SK-N-SH (cell line): Measurements from ENCODE around the gene CCDC154. TPM values are rescaled to one million over a fixed set of nuclear protein-coding genes. Genes with fewer than 3 reads are reported as not detected.

Source experiments
- CTCF ChIA-PET: fragments of 300-600, 350-600 bp; formaldehyde crosslinking; extraction: SDS; loops from one replicate; lab custom pipeline; 2021; lab: Yijun Ruan, JAX
- POLR2A ChIA-PET: fragments of 350-600 bp; sonication (Branson Sonifier 250); formaldehyde crosslinking; extraction: SDS; loops from one replicate; lab custom pipeline; 2020; ENCODE audit warnings: antibody characterized with exemption, inconsistent platforms; lab: Yijun Ruan, JAX
- DNase-seq: peaks from one replicate; pipeline ENCODE4 v3.0.0; 2012
- H2AFZ ChIP-seq: fragments of 200-600 bp; sonication (generic); 2 replicates; pipeline ENCODE4 v1.8.1; 2016; ENCODE audit warnings: antibody characterized with exemption, mild to moderate bottlenecking, low read depth
- H3F3A ChIP-seq: fragments of 200-600 bp; sonication (generic); replicated peaks from 2 replicates; pipeline ENCODE3; 2016; ENCODE audit warnings: antibody characterized with exemption, mild to moderate bottlenecking; ENCODE audit not compliant: insufficient read depth
- H3K27ac ChIP-seq, 2 experiments: fragments of 200-500 bp in 1 of 2; fragments of 200-600 bp in 1 of 2; sonication (Bioruptor generic) in 1 of 2; sonication (generic), shearing (Covaris generic) in 1 of 2; 2 replicates each; pipeline versions ENCODE4 v1.5.1 to v1.6.1; 2014 to 2016; ENCODE audit warnings: low read depth in 2 of 2, inconsistent platforms in 1 of 2, low read length in 1 of 2, mild to moderate bottlenecking in 1 of 2, mixed read lengths in 1 of 2
- H3K27me3 ChIP-seq: fragments of 200-600 bp; sonication (generic), shearing (Covaris generic); 2 replicates; pipeline ENCODE4 v1.6.1; 2016; ENCODE audit warnings: mixed run types; ENCODE audit not compliant: insufficient read depth
- H3K36me3 ChIP-seq, 2 experiments: fragments of 200-500 bp in 1 of 2; fragments of 200-600 bp in 1 of 2; sonication (Bioruptor generic) in 1 of 2; sonication (generic) in 1 of 2; replicated peaks in 1 of 2; 2 replicates each; pipeline versions ENCODE3 to v1.5.1; 2014 to 2016; ENCODE audit warnings: low read length in 1 of 2, mild to moderate bottlenecking in 1 of 2; ENCODE audit not compliant: insufficient read depth in 2 of 2, control insufficient read depth in 1 of 2
- H3K4me1 ChIP-seq, 2 experiments: fragments of 200-500 bp in 1 of 2; fragments of 200-600 bp in 1 of 2; sonication (Bioruptor generic) in 1 of 2; sonication (generic), shearing (Covaris generic) in 1 of 2; 2 replicates each; pipeline versions ENCODE4 v1.5.1 to v1.6.1; 2014 to 2016; ENCODE audit warnings: low read depth in 1 of 2, low read length in 1 of 2, mixed run types in 1 of 2; ENCODE audit not compliant: insufficient read depth in 2 of 2, control insufficient read depth in 1 of 2
- H3K4me2 ChIP-seq: fragments of 200-600 bp; sonication (generic), shearing (Covaris generic); 2 replicates; pipeline ENCODE4 v1.6.1; 2017; ENCODE audit warnings: mixed run types
- H3K4me3 ChIP-seq, 2 experiments: fragments of 200-500 bp in 1 of 2; fragments of 200-600 bp in 1 of 2; sonication (Bioruptor generic) in 1 of 2; sonication (generic), shearing (Covaris generic) in 1 of 2; 2 replicates each; pipeline versions ENCODE4 v1.5.1 to v1.8.1; 2014 to 2016; ENCODE audit warnings: low read depth in 2 of 2, inconsistent platforms in 1 of 2, low read length in 1 of 2, mild to moderate bottlenecking in 1 of 2, mixed read lengths in 1 of 2, moderate library complexity in 1 of 2
- H3K79me2 ChIP-seq: fragments of 200-600 bp; sonication (generic); 2 replicates; pipeline ENCODE4 v1.8.1; 2017; ENCODE audit warnings: mild to moderate bottlenecking; ENCODE audit not compliant: insufficient read depth
- H3K9ac ChIP-seq: fragments of 200-600 bp; sonication (generic); 2 replicates; pipeline ENCODE4 v1.6.1; 2017; ENCODE audit warnings: mixed run types
- H3K9me2 ChIP-seq: fragments of 200-600 bp; sonication (generic); 2 replicates; pipeline ENCODE4 v1.6.1; 2017; ENCODE audit warnings: mixed run types
- H3K9me3 ChIP-seq: fragments of 200-600 bp; sonication (generic); 2 replicates; pipeline ENCODE4 v1.6.1; 2017; ENCODE audit warnings: mixed run types, mild to moderate bottlenecking, moderate library complexity
- H4K20me1 ChIP-seq: fragments of 200-600 bp; sonication (generic); 2 replicates; pipeline ENCODE4 v1.6.1; 2017; ENCODE audit warnings: mild to moderate bottlenecking, mixed run types; ENCODE audit not compliant: insufficient read depth
- CTCF ChIP-seq: fragments of 200-600 bp; sonication (generic); IDR thresholded peaks from 2 replicates; pipeline ENCODE4 v1.6.1; 2017; ENCODE audit warnings: antibody characterized with exemption, mild to moderate bottlenecking, moderate library complexity
- ELF1 ChIP-seq: IDR thresholded peaks from 2 replicates; pipeline ENCODE4 v1.4.0; 2012
- EP300 ChIP-seq, 2 experiments: IDR thresholded peaks; 2 replicates each; pipeline versions ENCODE4 v1.4.0 to v1.6.1; 2012; ENCODE audit warnings: borderline replicate concordance in 1 of 2, low read depth in 1 of 2, low read length in 1 of 2
- FOSL2 ChIP-seq: IDR thresholded peaks from 2 replicates; pipeline ENCODE4 v1.4.0; 2012; ENCODE audit warnings: low read depth, mild to moderate bottlenecking, moderate library complexity, borderline replicate concordance
- JUND ChIP-seq: IDR thresholded peaks from 2 replicates; pipeline ENCODE4 v1.4.0; 2012
- MAX ChIP-seq: IDR thresholded peaks from 2 replicates; pipeline ENCODE4 v1.4.0; 2012; ENCODE audit warnings: low read depth
- POLR2AphosphoS5 ChIP-seq: IDR thresholded peaks from 2 replicates; pipeline ENCODE4 v1.6.1; 2012; ENCODE audit warnings: low read depth, low read length
- RAD21 ChIP-seq: IDR thresholded peaks from 2 replicates; pipeline ENCODE4 v1.6.1; 2012; ENCODE audit warnings: mild to moderate bottlenecking, low read length
- SIN3A ChIP-seq: IDR thresholded peaks from 2 replicates; pipeline ENCODE4 v1.6.1; 2012; ENCODE audit warnings: low read depth, mild to moderate bottlenecking, low read length, moderate library complexity, borderline replicate concordance
- TAF1 ChIP-seq: IDR thresholded peaks from 2 replicates; pipeline ENCODE4 v1.6.1; 2012; ENCODE audit warnings: low read depth, mild to moderate bottlenecking, low read length, moderate library complexity, borderline replicate concordance
- YY1 ChIP-seq: IDR thresholded peaks from 2 replicates; pipeline ENCODE4 v1.4.0; 2012; ENCODE audit warnings: low read depth, mild to moderate bottlenecking
- WGBS: methylation state at CpG from one replicate; pipeline ENCODE4 v1.1.6; 2017; ENCODE audit warnings: low lambda C conversion rate; 5-methylcytosine and 5-hydroxymethylcytosine counted together
- polyA plus RNA-seq, 3 experiments: library from polyadenylated mRNA; depleted of rRNA; stranded (reverse); fragments of >200 nt; gene quantifications; 2 replicates each; pipeline ENCODE4 v1.2.3, GENCODE V29; 2012
- TF ChIP-seq, protein P1 (sequence below): IDR thresholded peaks from 2 replicates; pipeline ENCODE4 v1.4.0; 2012; ENCODE audit warnings: low read depth, borderline replicate concordance
- TF ChIP-seq, protein P2 (sequence below): IDR thresholded peaks from 2 replicates; pipeline ENCODE4 v1.6.1; 2012; ENCODE audit warnings: mild to moderate bottlenecking, low read depth, low read length, moderate library complexity

Gene CCDC154
- polyA plus RNA-seq, 1 of the 3 experiments (the other 2 are of a cell fraction) = 0.35 TPM

- Histone ChIP-seq H3K9me3 (no peaks in the 10 kb centered on the region), H3K4me1 (no peaks in the 10 kb centered on the region; a peak in 1 of 4 replicates), H3K79me2 (no peaks in the 10 kb centered on the region), H4K20me1 (no peaks in the 10 kb centered on the region), H3K36me3 (no peaks in the 10 kb centered on the region), H3K9me2 (no peaks in the 10 kb centered on the region), H3K27ac (no peak overlapping the region), H2AFZ (no peak overlapping the region), H3F3A (no peaks in the 10 kb centered on the region), H3K9ac (no peak overlapping the region), H3K27me3 (no peaks in the 10 kb centered on the region), H3K4me2 (no peak overlapping the region), H3K4me3 (no peak overlapping the region)
- POLR2A ChIA-PET = no interaction called here
- WGBS = 74% methylated on average over 5 of the region's 22 CpGs
- no peak for TF ChIP-seq JUND
- TF ChIP-seq EP300 (IDR thresholded peaks at IDR 0.05; ENCODE audit: borderline replicate concordance in 1 of 2, low read depth in 1 of 2, low read length in 1 of 2) = no peak
- TF ChIP-seq TAF1 = no peak
- no peak for TF ChIP-seq YY1
- no peak for TF ChIP-seq CTCF
- TF ChIP-seq RAD21 = no peak
- TF ChIP-seq MAX = no peak
- no peak for TF ChIP-seq ELF1
- TF ChIP-seq FOSL2 = no peak
- TF ChIP-seq SIN3A = no peak
- no peak for TF ChIP-seq POLR2AphosphoS5
- TF ChIP-seq, protein P1, sequence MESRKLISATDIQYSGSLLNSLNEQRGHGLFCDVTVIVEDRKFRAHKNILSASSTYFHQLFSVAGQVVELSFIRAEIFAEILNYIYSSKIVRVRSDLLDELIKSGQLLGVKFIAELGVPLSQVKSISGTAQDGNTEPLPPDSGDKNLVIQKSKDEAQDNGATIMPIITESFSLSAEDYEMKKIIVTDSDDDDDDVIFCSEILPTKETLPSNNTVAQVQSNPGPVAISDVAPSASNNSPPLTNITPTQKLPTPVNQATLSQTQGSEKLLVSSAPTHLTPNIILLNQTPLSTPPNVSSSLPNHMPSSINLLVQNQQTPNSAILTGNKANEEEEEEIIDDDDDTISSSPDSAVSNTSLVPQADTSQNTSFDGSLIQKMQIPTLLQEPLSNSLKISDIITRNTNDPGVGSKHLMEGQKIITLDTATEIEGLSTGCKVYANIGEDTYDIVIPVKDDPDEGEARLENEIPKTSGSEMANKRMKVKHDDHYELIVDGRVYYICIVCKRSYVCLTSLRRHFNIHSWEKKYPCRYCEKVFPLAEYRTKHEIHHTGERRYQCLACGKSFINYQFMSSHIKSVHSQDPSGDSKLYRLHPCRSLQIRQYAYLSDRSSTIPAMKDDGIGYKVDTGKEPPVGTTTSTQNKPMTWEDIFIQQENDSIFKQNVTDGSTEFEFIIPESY = no peak
- TF ChIP-seq, protein P2, sequence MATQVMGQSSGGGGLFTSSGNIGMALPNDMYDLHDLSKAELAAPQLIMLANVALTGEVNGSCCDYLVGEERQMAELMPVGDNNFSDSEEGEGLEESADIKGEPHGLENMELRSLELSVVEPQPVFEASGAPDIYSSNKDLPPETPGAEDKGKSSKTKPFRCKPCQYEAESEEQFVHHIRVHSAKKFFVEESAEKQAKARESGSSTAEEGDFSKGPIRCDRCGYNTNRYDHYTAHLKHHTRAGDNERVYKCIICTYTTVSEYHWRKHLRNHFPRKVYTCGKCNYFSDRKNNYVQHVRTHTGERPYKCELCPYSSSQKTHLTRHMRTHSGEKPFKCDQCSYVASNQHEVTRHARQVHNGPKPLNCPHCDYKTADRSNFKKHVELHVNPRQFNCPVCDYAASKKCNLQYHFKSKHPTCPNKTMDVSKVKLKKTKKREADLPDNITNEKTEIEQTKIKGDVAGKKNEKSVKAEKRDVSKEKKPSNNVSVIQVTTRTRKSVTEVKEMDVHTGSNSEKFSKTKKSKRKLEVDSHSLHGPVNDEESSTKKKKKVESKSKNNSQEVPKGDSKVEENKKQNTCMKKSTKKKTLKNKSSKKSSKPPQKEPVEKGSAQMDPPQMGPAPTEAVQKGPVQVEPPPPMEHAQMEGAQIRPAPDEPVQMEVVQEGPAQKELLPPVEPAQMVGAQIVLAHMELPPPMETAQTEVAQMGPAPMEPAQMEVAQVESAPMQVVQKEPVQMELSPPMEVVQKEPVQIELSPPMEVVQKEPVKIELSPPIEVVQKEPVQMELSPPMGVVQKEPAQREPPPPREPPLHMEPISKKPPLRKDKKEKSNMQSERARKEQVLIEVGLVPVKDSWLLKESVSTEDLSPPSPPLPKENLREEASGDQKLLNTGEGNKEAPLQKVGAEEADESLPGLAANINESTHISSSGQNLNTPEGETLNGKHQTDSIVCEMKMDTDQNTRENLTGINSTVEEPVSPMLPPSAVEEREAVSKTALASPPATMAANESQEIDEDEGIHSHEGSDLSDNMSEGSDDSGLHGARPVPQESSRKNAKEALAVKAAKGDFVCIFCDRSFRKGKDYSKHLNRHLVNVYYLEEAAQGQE = no peak
- peak; percentile 68 for DNase-seq
- CTCF ChIA-PET = interaction anchor here (0.7 kb wide), 1 partner anchor 26 kb away, joined by 4 read pairs; no protein-coding TSS in a partner anchor
Measured at GRCh38 chr16:1437606-1438005, 6.8 kb downstream of the CCDC154 start.
